Nephron progenitor cell (in vitro differentiated cells): Measurements from ENCODE around the gene SOAT2.

Experiments
- DNase-seq: peaks from one replicate; pipeline ENCODE4 v3.0.0; 2021
- H3K27ac Mint-ChIP-seq: 2 replicates; pipeline ENCODE4 v1.8.0; 2021; ENCODE audit warnings: mild to moderate bottlenecking, moderate library complexity, mixed read lengths
- H3K27me3 Mint-ChIP-seq: 2 replicates; pipeline ENCODE4 v1.8.0; 2021; ENCODE audit warnings: mild to moderate bottlenecking, low read depth, mixed read lengths; ENCODE audit not compliant: poor library complexity
- H3K36me3 Mint-ChIP-seq: 2 replicates; pipeline ENCODE4 v1.8.0; 2021; ENCODE audit warnings: low read depth, mixed read lengths
- H3K4me1 Mint-ChIP-seq: 2 replicates; pipeline ENCODE4 v1.8.0; 2021; ENCODE audit warnings: mixed read lengths
- H3K4me3 Mint-ChIP-seq: 2 replicates; pipeline ENCODE4 v1.8.0; 2021; ENCODE audit warnings: mild to moderate bottlenecking, moderate library complexity, mixed read lengths
- H3K9me3 Mint-ChIP-seq: 2 replicates; pipeline ENCODE4 v1.8.0; 2021; ENCODE audit warnings: mild to moderate bottlenecking, moderate library complexity, mixed read lengths
- CTCF ChIP-seq: fragments of 200-600 bp; sonication (generic); IDR thresholded peaks from 2 replicates; pipeline ENCODE4 v1.5.0; 2021; ENCODE audit warnings: antibody characterized with exemption

The SOAT2 gene

GRCh38 chr12:53115891-53116648 is 12.8 kb downstream of the SOAT2 start:
- H3K27ac Mint-ChIP-seq = peak overlapping the region; percentile 81
- H3K4me3 Mint-ChIP-seq = no peak overlapping the region
- TF ChIP-seq CTCF = no peak
- DNase-seq = no peak
- H3K4me1 Mint-ChIP-seq = peaks cover 21% of the 10 kb centered on the region
- no peaks in the 10 kb centered on the region for H3K36me3 Mint-ChIP-seq
- H3K27me3 Mint-ChIP-seq = no peaks in the 10 kb centered on the region
- H3K9me3 Mint-ChIP-seq = peaks cover 3% of the 10 kb centered on the region

- TF ChIP-seq CTCF = no peak
- Mint-ChIP-seq H3K36me3 (no peaks in the 10 kb centered on the region), H3K27ac (no peak overlapping the region), H3K4me1 (peaks cover 18% of the 10 kb centered on the region), H3K4me3 (no peak overlapping the region), H3K27me3 (no peaks in the 10 kb centered on the region), H3K9me3 (peaks cover 6% of the 10 kb centered on the region)
- DNase-seq = no peak
Measured at GRCh38 chr12:53118751-53119300, 15.5 kb downstream of the SOAT2 start.

- no peak for TF ChIP-seq CTCF
- Mint-ChIP-seq H3K27me3 (peaks cover 4% of the 10 kb centered on the region), H3K4me3 (no peak overlapping the region), H3K27ac (no peak overlapping the region), H3K4me1 (peaks cover 8% of the 10 kb centered on the region), H3K36me3 (no peaks in the 10 kb centered on the region), H3K9me3 (peaks cover 10% of the 10 kb centered on the region)
- DNase-seq = no peak
Measured at GRCh38 chr12:53120685-53121525, 17.6 kb downstream of the SOAT2 start.

GRCh38 chr12:53122961-53123468 is 19.7 kb downstream of the SOAT2 start:
- H3K4me1 Mint-ChIP-seq = peaks cover 8% of the 10 kb centered on the region
- peaks cover 10% of the 10 kb centered on the region for H3K9me3 Mint-ChIP-seq
- H3K4me3 Mint-ChIP-seq = no peak overlapping the region
- H3K27me3 Mint-ChIP-seq = peaks cover 10% of the 10 kb centered on the region
- DNase-seq = no peak
- H3K27ac Mint-ChIP-seq = peak overlapping the region; percentile 42
- no peak for TF ChIP-seq CTCF
- no peaks in the 10 kb centered on the region for H3K36me3 Mint-ChIP-seq

- no peaks in the 10 kb centered on the region for H3K36me3 Mint-ChIP-seq
- peaks cover 10% of the 10 kb centered on the region for H3K27me3 Mint-ChIP-seq
- peaks cover 10% of the 10 kb centered on the region for H3K9me3 Mint-ChIP-seq
Measured at GRCh38 chr12:53123578-53124351, 20.5 kb downstream of the SOAT2 start.

More at GRCh38 chr12:53123578-53124351, 20.5 kb downstream of the SOAT2 start:
- no peak for TF ChIP-seq CTCF
- H3K4me3 Mint-ChIP-seq = no peak overlapping the region
- H3K4me1 Mint-ChIP-seq = peaks cover 8% of the 10 kb centered on the region
- DNase-seq = no peak
- peak overlapping the region; percentile 42 for H3K27ac Mint-ChIP-seq
